ENCODE results near the gene CBLB. TPM values are rescaled to one million over a fixed set of nuclear protein-coding genes. Genes with fewer than 3 reads are reported as not detected.

Gene CBLB
- total and polyA plus RNA-seq, 9 of the 15 experiments (the other 6 are each of a cell fraction or from before 2014, with no cell fraction given), result 1.8 to 8.1 (median 5.3) TPM

- intact Hi-C loops (cut with micrococcal nuclease), result no loop called here
- in situ Hi-C loops (cut with MboI), result no loop called here
- Histone ChIP-seq H3K27me3 (ENCODE audit: control insufficient read depth in 2 of 2, insufficient read depth in 2 of 2, low read length in 2 of 2) (no peaks in the 10 kb centered on the region), H3K9ac (ENCODE audit: insufficient read depth in 1 of 2, low read depth in 2 of 2, low read length in 2 of 2) (no peak overlapping the region), H3K4me1 (replicated peaks in 1 of 2; ENCODE audit: control insufficient read depth in 2 of 2, insufficient read depth in 2 of 2, low read length in 2 of 2) (peaks cover 0 to 1% of the 10 kb centered on the region in 2 experiments; a peak in 2 of 5 replicates), H3K4me2 (ENCODE audit: insufficient read depth, low read length) (no peak overlapping the region), H3K79me2 (ENCODE audit: control insufficient read depth, insufficient read depth, low read length) (no peaks in the 10 kb centered on the region), H3K4me3 (no peak overlapping the region), H2AFZ (ENCODE audit: low read depth, low read length) (no peak overlapping the region), H3K9me3 (replicated peaks; ENCODE audit: control insufficient read depth, insufficient read depth, low read depth, low read length) (no peaks in the 10 kb centered on the region), H4K20me1 (replicated peaks; ENCODE audit: control insufficient read depth, insufficient read depth, low read length) (no peaks in the 10 kb centered on the region), H3K27ac (ENCODE audit: extremely low read depth, low read depth, low read length) (no peak overlapping the region), H3K36me3 (ENCODE audit: control insufficient read depth, insufficient read depth, low read length) (no peaks in the 10 kb centered on the region), H3K9me1 (ENCODE audit: control insufficient read depth, insufficient read depth, low read length) (no peaks in the 10 kb centered on the region)
- no peak for DNase-seq (ENCODE audit: extremely low read depth in 1 of 4, low spot score in 3 of 4)
- ChIA-PET CTCF (ENCODE audit: low intra/inter-chr PET ratio) (no interaction called here), POLR2A (no interaction called here)
- FAIRE-seq, result no peak
- no TSS peak for BruUV-seq (replicated peaks)
- ATAC-seq, result no peak
- TF ChIP-seq EHMT2 (IDR thresholded peaks at IDR 0.05), result no peak
- TF ChIP-seq ZNF511 (CRISPR knock-in tag; IDR thresholded peaks at IDR 0.05), result no peak
- no peak for TF ChIP-seq SLC30A9 (CRISPR knock-in tag; IDR thresholded peaks at IDR 0.05)
- TF ChIP-seq ZNF830 (CRISPR knock-in tag; IDR thresholded peaks at IDR 0.05), result no peak
- no peak for TF ChIP-seq TSC22D4 (tag; IDR thresholded peaks at IDR 0.05)
- no peak for TF ChIP-seq ZNF311 (CRISPR knock-in tag; IDR thresholded peaks at IDR 0.05)
- TF ChIP-seq ZFP30 (CRISPR knock-in tag; IDR thresholded peaks at IDR 0.05; ENCODE audit: borderline replicate concordance), result no peak
- TF ChIP-seq SMAD4 (CRISPR knock-in tag; conservative IDR thresholded peaks at IDR 0.05), result no peak
- no peak for TF ChIP-seq ZNF561 (CRISPR knock-in tag; conservative IDR thresholded peaks at IDR 0.05)
- WGBS (ENCODE audit: insufficient coverage, low coverage, missing lambda C conversion rate), result 70% methylated on average over 5 of the region's 5 CpGs
Measured at GRCh38 chr3:105837143-105837740, 31.6 kb downstream of the CBLB start.

All from K562 (cell line).